Upper lobe of right lung (tissue), 1 donor: ENCODE results near the gene CACNB2. TPM values are rescaled to one million over a fixed set of nuclear protein-coding genes. Genes with fewer than 3 reads are reported as not detected.

ENCODE experiments used
- ATAC-seq: fragments of 200-7000 bp; cut with Tn5 transposase; one replicate; pipeline ENCODE4 v1.9.1; 2020; ENCODE audit warnings: mild to moderate bottlenecking, moderate library complexity
- DNase-seq: peaks from one replicate; pipeline ENCODE4 v3.0.0-alpha.2; 2020
- H3K27ac ChIP-seq: fragments of 200-600 bp; one replicate; pipeline ENCODE4 v1.8.0; 2022
- H3K27me3 ChIP-seq: fragments of 200-600 bp; one replicate; pipeline ENCODE4 v1.8.0; 2022; ENCODE audit warnings: mild to moderate bottlenecking
- H3K36me3 ChIP-seq: fragments of 200-600 bp; one replicate; pipeline ENCODE4 v1.8.0; 2022
- H3K4me1 ChIP-seq: fragments of 200-600 bp; one replicate; pipeline ENCODE4 v1.8.0; 2022
- H3K4me3 ChIP-seq: fragments of 200-600 bp; one replicate; pipeline ENCODE4 v1.8.0; 2022; ENCODE audit warnings: mild to moderate bottlenecking
- H3K9me3 ChIP-seq: fragments of 200-600 bp; one replicate; pipeline ENCODE4 v1.8.0; 2022
- intact Hi-C: fragments of 100-400 bp; cut with DNase I; formaldehyde crosslinking; loops from one replicate; pipeline ENCODE4 v1.11.0; 2022
- total RNA-seq: library from RNA; stranded (reverse); fragmentation: NEBNext Ultra II Directional; extraction: Animal tissue kit (Norgen Biotek cat#: 25700); gene quantifications from one replicate; pipeline ENCODE4 v1.2.1, GENCODE V29; 2021
- TF ChIP-seq, protein P1 (sequence below): fragments of 200-600 bp; IDR thresholded peaks from one replicate; pipeline ENCODE4 v1.8.0; 2022; ENCODE audit warnings: antibody characterized with exemption
- donor health status: DM: no; HTN: yes; CAD: no; lungs with severe emphysema.

Gene CACNB2
- total RNA-seq, 1 donor from 2014 or later: 4.2 TPM

DNA sequence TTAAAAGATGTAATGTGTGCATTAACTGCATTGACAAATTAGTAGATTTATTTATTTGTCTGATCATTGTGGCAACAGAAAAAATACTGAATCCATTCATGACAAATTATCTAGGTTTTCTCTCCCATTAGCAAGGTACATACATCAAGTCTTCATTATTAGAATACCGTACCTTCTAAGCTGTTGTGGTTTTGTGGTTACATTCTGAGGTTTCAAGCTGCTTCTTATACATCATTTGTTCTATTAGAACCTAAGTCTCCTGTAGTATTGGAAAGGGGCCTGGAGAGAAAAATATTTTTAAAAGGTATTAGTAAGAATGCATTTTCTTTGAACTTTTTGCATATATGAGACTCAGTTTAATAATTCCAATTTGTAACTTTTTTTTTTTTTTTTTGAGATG lies 26.3 kb upstream of the CACNB2 start:
- Histone ChIP-seq H3K27ac (no peak overlapping the region), H3K4me3 (no peak overlapping the region), H3K27me3 (no peaks in the 10 kb centered on the region), H3K4me1 (no peaks in the 10 kb centered on the region), H3K36me3 (no peaks in the 10 kb centered on the region), H3K9me3 (no peaks in the 10 kb centered on the region)
- intact Hi-C loops: no loop called here
- DNase-seq (no peak), ATAC-seq (no peak)
- TF ChIP-seq, protein P1, sequence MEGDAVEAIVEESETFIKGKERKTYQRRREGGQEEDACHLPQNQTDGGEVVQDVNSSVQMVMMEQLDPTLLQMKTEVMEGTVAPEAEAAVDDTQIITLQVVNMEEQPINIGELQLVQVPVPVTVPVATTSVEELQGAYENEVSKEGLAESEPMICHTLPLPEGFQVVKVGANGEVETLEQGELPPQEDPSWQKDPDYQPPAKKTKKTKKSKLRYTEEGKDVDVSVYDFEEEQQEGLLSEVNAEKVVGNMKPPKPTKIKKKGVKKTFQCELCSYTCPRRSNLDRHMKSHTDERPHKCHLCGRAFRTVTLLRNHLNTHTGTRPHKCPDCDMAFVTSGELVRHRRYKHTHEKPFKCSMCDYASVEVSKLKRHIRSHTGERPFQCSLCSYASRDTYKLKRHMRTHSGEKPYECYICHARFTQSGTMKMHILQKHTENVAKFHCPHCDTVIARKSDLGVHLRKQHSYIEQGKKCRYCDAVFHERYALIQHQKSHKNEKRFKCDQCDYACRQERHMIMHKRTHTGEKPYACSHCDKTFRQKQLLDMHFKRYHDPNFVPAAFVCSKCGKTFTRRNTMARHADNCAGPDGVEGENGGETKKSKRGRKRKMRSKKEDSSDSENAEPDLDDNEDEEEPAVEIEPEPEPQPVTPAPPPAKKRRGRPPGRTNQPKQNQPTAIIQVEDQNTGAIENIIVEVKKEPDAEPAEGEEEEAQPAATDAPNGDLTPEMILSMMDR: no peak

DNA sequence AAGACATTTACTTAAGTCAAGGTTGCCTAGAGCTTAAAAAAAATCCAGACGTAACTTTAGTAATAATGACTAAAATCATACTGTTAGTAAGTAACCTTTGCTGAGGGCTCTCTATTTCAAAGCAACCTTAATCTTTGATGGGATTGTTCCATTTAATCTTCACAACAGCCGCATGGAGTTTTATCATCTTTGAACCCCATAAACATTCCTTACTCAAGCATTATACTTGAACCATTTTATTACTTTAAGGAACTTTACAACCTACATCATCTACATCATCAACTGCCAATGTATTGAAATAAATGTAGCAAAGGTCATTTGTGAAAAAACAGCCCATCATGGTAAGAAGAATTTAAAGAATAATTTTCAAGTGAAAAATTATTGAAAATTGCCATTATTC lies 22.9 kb upstream of the CACNB2 start:
- H3K27me3 ChIP-seq: no peaks in the 10 kb centered on the region
- ATAC-seq: no peak
- no peaks in the 10 kb centered on the region for H3K9me3 ChIP-seq
- DNase-seq: no peak
- no peak overlapping the region for H3K4me3 ChIP-seq
- TF ChIP-seq, protein P1: no peak
- intact Hi-C loops: no loop called here
- no peaks in the 10 kb centered on the region for H3K4me1 ChIP-seq
- H3K36me3 ChIP-seq: no peaks in the 10 kb centered on the region
- no peak overlapping the region for H3K27ac ChIP-seq

DNA sequence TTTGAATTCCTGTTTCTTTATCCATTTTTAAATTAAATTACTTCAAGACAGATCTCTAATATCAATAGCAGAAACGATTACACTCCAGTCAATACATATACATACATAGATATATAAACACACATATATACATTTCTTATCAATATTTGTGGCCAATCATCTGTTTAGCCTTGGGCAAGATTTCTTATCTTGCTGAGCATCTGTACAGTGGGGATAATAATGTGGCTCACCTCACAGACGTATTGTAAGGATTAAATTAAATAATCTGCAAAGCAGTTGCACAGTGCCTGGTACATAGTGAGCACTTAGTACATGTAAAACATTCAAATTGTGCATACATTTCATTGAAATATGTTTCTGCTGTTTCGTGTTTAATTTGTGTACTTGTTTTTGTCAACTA lies 17.5 kb upstream of the CACNB2 start:
- no peak for DNase-seq
- Histone ChIP-seq H3K36me3 (no peaks in the 10 kb centered on the region), H3K27me3 (no peaks in the 10 kb centered on the region), H3K4me1 (no peaks in the 10 kb centered on the region), H3K9me3 (no peaks in the 10 kb centered on the region), H3K4me3 (no peak overlapping the region), H3K27ac (no peak overlapping the region)
- ATAC-seq: no peak
- TF ChIP-seq, protein P1: no peak
- intact Hi-C loops: no loop called here

DNA sequence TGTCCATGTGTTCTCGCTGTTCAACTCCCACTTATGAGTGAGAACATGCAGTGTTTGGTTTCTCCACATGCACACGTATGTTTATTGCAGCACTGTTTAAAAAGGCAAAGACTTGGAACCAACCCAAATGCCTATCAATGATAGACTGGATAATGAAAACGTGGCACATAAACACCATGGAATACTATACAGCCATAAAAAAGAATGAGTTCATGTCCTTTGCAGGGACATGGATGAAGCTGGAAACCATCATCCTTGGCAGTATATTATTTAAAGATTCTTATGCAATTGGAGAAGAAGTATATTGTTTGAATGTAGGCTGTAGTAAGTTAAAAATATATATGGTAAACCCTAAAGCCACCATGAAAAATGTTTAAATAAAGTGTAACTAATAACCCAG lies 7.2 kb upstream of the CACNB2 start:
- DNase-seq (no peak), ATAC-seq (no peak)
- no peak overlapping the region for H3K4me3 ChIP-seq
- no peaks in the 10 kb centered on the region for H3K9me3 ChIP-seq
- intact Hi-C loops: no loop called here
- H3K27ac ChIP-seq: no peak overlapping the region
- H3K36me3 ChIP-seq: no peaks in the 10 kb centered on the region
- TF ChIP-seq, protein P1: no peak
- no peaks in the 10 kb centered on the region for H3K4me1 ChIP-seq
- H3K27me3 ChIP-seq: no peaks in the 10 kb centered on the region

DNA sequence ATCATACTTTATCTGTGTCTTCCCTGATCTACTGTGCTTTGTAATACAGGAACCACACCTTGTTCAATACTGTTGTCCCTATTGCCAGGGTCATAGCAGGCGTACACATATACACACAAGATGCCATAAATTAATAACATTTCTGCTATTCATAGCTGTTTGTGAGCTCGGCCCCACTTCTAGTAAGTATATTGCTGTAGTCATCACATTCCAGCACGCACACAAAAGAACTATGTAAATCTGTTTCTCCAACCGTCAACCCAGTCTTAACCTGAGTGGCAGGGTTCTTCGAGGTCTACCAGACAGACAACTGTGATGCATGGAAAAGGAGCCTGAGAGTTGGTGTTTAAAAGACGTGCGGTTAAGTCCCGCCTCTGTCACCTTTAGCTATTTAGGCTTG lies 5.7 kb upstream of the CACNB2 start:
- ATAC-seq: no peak
- no peaks in the 10 kb centered on the region for H3K9me3 ChIP-seq
- H3K27me3 ChIP-seq: peaks cover 7% of the 10 kb centered on the region
- no peaks in the 10 kb centered on the region for H3K36me3 ChIP-seq
- intact Hi-C loops: no loop called here
- H3K4me1 ChIP-seq: no peaks in the 10 kb centered on the region
- TF ChIP-seq, protein P1: no peak
- no peak overlapping the region for H3K4me3 ChIP-seq
- DNase-seq: no peak
- H3K27ac ChIP-seq: no peak overlapping the region

DNA sequence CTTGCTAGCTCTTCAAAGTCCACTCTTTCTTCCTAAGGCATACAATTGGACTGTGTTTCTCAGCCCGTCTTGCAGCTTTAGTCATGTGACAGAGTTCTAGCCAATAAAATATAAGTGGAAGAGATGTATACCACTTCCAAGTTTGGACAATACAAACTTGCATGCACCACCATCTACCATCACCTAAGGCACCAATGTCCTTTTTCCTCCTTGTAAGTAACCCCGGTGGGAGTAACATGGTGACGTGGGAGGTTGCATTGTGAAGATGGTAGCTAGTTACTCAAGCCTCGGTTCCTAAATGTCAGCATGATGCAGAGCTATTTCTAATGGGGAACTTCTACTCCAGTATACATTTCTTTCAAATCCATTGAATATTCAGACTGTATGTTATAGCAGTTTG lies 5.3 kb upstream of the CACNB2 start:
- intact Hi-C loops: no loop called here
- H3K36me3 ChIP-seq: no peaks in the 10 kb centered on the region
- H3K27ac ChIP-seq: no peak overlapping the region
- ATAC-seq: no peak
- no peaks in the 10 kb centered on the region for H3K9me3 ChIP-seq
- DNase-seq: no peak
- TF ChIP-seq, protein P1: no peak
- peaks cover 11% of the 10 kb centered on the region for H3K27me3 ChIP-seq
- H3K4me1 ChIP-seq: no peaks in the 10 kb centered on the region
- H3K4me3 ChIP-seq: no peak overlapping the region
